Gastrocnemius medialis (tissue), 4 donors: ENCODE measurements around the gene RASL12. TPM values are rescaled to one million over a fixed set of nuclear protein-coding genes. Genes with fewer than 3 reads are reported as not detected.
"Not testable (repeated sequence)": the region's sequence is repeated elsewhere in the genome, so short reads cannot be mapped to it uniquely, and the experiment has no call there.

ENCODE experiments used
- ATAC-seq, 2 donors: fragments of 150-250 bp; one replicate each; pipeline ENCODE4 v1.9.1; 2016
- DNase-seq, 2 donors: peaks; one replicate each; pipeline ENCODE4 v3.0.0-alpha.2; 2019
- H3K27ac ChIP-seq, 4 donors: fragments of 200-600 bp; sonication (generic); 1 replicate in 1 of 4; 2 replicates in 3 of 4; pipeline ENCODE4 v1.5.1; 2016 to 2018; ENCODE audit warnings: mild to moderate bottlenecking in 2 of 4, moderate library complexity in 1 of 4
- H3K27me3 ChIP-seq, 3 donors: fragments of 200-600 bp; sonication (generic) in 2 of 3; 1 replicate in 1 of 3; 2 replicates in 2 of 3; pipeline versions ENCODE4 v1.5.1 to v1.6.0; 2016 to 2019; ENCODE audit warnings: mild to moderate bottlenecking in 1 of 3, moderate library complexity in 1 of 3
- H3K36me3 ChIP-seq, 2 donors: fragments of 200-600 bp; sonication (generic) in 1 of 2; one replicate each; pipeline ENCODE4 v1.5.1; 2017 to 2018
- H3K4me1 ChIP-seq, 2 donors: fragments of 200-600 bp; sonication (generic) in 1 of 2; one replicate each; pipeline ENCODE4 v1.5.1; 2016 to 2017; ENCODE audit warnings: mild to moderate bottlenecking in 2 of 2
- H3K4me3 ChIP-seq, 4 donors: fragments of 200-600 bp; sonication (generic) in 3 of 4; 1 replicate in 1 of 4; 2 replicates in 3 of 4; pipeline ENCODE4 v1.5.1; 2016 to 2019; ENCODE audit warnings: mild to moderate bottlenecking in 2 of 4
- H3K9me3 ChIP-seq, 3 donors: fragments of 200-600 bp; sonication (generic) in 2 of 3; 1 replicate in 1 of 3; 2 replicates in 2 of 3; pipeline ENCODE4 v1.5.1; 2016 to 2019
- POLR2A ChIP-seq, 2 donors: fragments of 450-650 bp; IDR thresholded peaks; one replicate each; pipeline ENCODE4 v1.6.1; 2017; ENCODE audit warnings: antibody characterized with exemption in 2 of 2, mild to moderate bottlenecking in 2 of 2, moderate library complexity in 2 of 2
- in situ Hi-C, 4 donors: fragments of 200-750 bp; cut with MboI; loops; one replicate each; pipeline versions ENCODE4 v1.15.0 to v1.8.0; 2017; ENCODE audit warnings: low sequenced_read_pairs in 4 of 4
- intact Hi-C: fragments of 100-400 bp; cut with DNase I; formaldehyde crosslinking; loops from one replicate; pipeline ENCODE4 v1.15.1; 2023; ENCODE audit warnings: low total_unique reads
- total RNA-seq, 4 donors: library from RNA; depleted of rRNA; stranded (reverse); fragments of >200 nt; gene quantifications; one replicate each; pipeline versions ENCODE4 v1.1.0 to v1.2.3, GENCODE V29; 2016
- TF ChIP-seq, protein P1 (sequence below), 5 experiments: fragments of 450-650 bp in 3 of 5; fragments of 200-600 bp in 2 of 5; sonication (generic) in 2 of 5; IDR thresholded peaks in 4 of 5; conservative IDR thresholded peaks in 1 of 5; 1 replicate in 4 of 5; 2 replicates in 1 of 5; pipeline ENCODE4 v1.5.1; 2016 to 2019; ENCODE audit warnings: antibody characterized with exemption in 5 of 5, mild to moderate bottlenecking in 3 of 5, moderate library complexity in 3 of 5

RASL12 gene
- total RNA-seq, 4 donors from 2014 or later: 2.8 to 8.2 (median 5.4) TPM

DNA sequence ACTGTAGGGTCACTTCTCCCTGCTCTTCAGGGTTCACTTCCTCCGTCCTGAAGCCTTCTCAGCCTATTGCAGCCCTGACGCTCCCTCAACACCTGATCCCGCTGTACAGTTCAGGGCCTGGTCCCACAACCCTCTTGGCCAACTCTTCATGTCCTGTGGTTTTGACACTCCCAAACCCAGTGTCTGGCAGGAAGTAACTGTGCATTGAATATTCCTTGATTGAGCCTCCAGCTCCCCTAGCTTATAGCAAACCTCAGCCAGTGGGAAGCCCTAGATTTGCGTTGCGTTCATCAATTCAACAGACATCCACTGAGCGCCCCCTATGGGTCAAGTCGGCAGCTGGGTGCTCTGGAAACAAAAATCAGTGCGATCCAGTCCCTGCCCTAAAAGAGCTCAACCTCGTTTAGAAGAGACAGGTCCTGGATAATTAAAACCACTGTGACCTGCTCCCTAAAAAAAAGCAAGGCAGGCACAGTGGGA is 33.7 kb upstream of the RASL12 start:
- no peaks in the 10 kb centered on the region for H3K9me3 ChIP-seq
- peaks cover 0 to 3% of the 10 kb centered on the region in 2 donors for H3K4me1 ChIP-seq
- no peaks in the 10 kb centered on the region for H3K27me3 ChIP-seq
- in situ Hi-C loops: no loop called here
- peaks cover 0 to 68% of the 10 kb centered on the region in 2 donors for H3K36me3 ChIP-seq
- no peak for TF ChIP-seq POLR2A (IDR thresholded peaks at IDR 0.05)
- TF ChIP-seq, protein P1, sequence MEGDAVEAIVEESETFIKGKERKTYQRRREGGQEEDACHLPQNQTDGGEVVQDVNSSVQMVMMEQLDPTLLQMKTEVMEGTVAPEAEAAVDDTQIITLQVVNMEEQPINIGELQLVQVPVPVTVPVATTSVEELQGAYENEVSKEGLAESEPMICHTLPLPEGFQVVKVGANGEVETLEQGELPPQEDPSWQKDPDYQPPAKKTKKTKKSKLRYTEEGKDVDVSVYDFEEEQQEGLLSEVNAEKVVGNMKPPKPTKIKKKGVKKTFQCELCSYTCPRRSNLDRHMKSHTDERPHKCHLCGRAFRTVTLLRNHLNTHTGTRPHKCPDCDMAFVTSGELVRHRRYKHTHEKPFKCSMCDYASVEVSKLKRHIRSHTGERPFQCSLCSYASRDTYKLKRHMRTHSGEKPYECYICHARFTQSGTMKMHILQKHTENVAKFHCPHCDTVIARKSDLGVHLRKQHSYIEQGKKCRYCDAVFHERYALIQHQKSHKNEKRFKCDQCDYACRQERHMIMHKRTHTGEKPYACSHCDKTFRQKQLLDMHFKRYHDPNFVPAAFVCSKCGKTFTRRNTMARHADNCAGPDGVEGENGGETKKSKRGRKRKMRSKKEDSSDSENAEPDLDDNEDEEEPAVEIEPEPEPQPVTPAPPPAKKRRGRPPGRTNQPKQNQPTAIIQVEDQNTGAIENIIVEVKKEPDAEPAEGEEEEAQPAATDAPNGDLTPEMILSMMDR (IDR thresholded peaks at IDR 0.05 in 4 of 5, conservative IDR thresholded peaks at IDR 0.05 in 1 of 5): peak; percentile 50 to 76 (median 63)
- H3K27ac ChIP-seq: no peak overlapping the region
- H3K4me3 ChIP-seq: no peak overlapping the region
- DNase-seq (peak in 1 of 2 donors; percentile 42), ATAC-seq (peak in 1 of 2 donors; percentile 69)
- intact Hi-C loops: loop anchor here (1.0 kb wide), 1 partner anchor 47 kb away; no protein-coding TSS in a partner anchor

DNA sequence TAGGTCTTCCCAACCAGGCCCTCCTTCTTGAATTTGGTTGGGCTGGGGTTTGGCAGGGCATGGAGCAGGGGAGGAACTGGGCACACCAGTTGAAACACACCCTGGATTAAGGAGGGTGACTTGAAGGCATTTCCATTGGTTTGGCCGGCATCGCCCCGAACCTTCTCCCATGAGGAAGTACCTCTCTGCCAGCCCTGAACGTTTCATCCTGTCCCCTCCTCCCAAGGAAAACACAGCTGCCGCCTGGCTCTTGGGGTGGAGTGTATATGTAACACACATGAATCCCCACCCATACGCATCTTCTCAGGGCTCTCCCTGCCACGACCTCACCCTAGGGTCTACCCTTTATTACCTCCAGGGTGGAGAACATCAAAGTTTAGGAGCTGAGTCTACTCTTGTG is 32.7 kb upstream of the RASL12 start:
- DNase-seq (no peak), ATAC-seq (no peak)
- TF ChIP-seq, protein P1 (IDR thresholded peaks at IDR 0.05 in 4 of 5, conservative IDR thresholded peaks at IDR 0.05 in 1 of 5): no peak
- TF ChIP-seq POLR2A (IDR thresholded peaks at IDR 0.05): no peak
- Histone ChIP-seq H3K4me3 (no peak overlapping the region), H3K36me3 (peaks cover 0 to 61% of the 10 kb centered on the region in 2 donors), H3K27ac (no peak overlapping the region), H3K9me3 (no peaks in the 10 kb centered on the region), H3K4me1 (peaks cover 0 to 6% of the 10 kb centered on the region in 2 donors), H3K27me3 (no peaks in the 10 kb centered on the region)
- in situ Hi-C loops (no loop called here), intact Hi-C loops (no loop called here)

DNA sequence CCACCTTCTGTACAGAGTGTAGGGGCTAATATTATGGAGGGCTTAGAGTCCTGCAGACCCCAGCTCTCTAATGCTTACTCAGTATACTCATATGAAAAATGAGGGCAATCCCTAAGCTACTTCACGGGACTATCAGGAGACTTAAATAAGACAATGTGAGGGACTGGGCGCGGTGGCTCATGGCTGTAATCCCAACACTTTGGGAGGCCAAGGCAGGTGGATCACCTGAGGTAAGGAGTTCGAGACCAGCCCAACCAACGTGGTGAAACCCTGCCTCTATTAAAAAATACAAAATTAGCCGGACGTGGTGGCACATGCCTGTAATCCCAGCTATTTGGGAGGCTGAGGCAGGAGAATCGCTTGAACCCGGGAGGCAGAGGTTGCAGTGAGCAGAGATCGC is 32.0 kb upstream of the RASL12 start:
- H3K4me3 ChIP-seq, intact Hi-C loops, H3K27ac ChIP-seq, H3K4me1 ChIP-seq, DNase-seq, H3K9me3 ChIP-seq, H3K27me3 ChIP-seq, ATAC-seq: not testable (repeated sequence)
- H3K36me3 ChIP-seq: peaks cover 0 to 55% of the 10 kb centered on the region in 2 donors
- in situ Hi-C loops: loop anchor here in 1 of 4 donors (10.0 kb wide), 1 partner anchor 65 kb away; no protein-coding TSS in a partner anchor

DNA sequence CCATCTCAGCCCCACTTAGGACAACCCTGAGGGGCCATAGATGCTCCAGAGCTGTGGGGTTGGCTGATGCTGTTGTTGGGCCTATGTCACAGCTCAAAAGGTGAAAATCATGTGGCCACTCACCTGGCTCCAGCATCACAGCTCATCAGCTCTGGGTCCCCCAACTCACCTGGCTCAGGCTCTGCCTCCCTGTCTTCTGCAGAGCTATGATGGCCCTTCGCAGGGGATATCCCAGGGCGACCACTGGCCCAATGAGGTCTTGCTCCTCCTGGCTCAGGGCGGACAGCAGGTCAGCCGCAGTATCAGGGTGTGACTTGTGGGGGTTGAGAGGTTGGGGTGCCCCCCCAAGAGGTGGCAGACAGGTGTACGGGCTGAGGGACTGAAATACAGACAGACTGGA is 31.5 kb upstream of the RASL12 start:
- DNase-seq (no peak), ATAC-seq (no peak)
- H3K36me3 ChIP-seq: peaks cover 0 to 51% of the 10 kb centered on the region in 2 donors
- H3K4me3 ChIP-seq: no peak overlapping the region
- no peaks in the 10 kb centered on the region for H3K27me3 ChIP-seq
- H3K9me3 ChIP-seq: no peaks in the 10 kb centered on the region
- intact Hi-C loops (no loop called here), in situ Hi-C loops (loop anchor here in 1 of 4 donors (10.0 kb wide), 1 partner anchor 65 kb away; no protein-coding TSS in a partner anchor)
- TF ChIP-seq, protein P1 (IDR thresholded peaks at IDR 0.05 in 4 of 5, conservative IDR thresholded peaks at IDR 0.05 in 1 of 5): no peak
- TF ChIP-seq POLR2A (IDR thresholded peaks at IDR 0.05): no peak
- peaks cover 0 to 6% of the 10 kb centered on the region in 2 donors for H3K4me1 ChIP-seq
- no peak overlapping the region for H3K27ac ChIP-seq

DNA sequence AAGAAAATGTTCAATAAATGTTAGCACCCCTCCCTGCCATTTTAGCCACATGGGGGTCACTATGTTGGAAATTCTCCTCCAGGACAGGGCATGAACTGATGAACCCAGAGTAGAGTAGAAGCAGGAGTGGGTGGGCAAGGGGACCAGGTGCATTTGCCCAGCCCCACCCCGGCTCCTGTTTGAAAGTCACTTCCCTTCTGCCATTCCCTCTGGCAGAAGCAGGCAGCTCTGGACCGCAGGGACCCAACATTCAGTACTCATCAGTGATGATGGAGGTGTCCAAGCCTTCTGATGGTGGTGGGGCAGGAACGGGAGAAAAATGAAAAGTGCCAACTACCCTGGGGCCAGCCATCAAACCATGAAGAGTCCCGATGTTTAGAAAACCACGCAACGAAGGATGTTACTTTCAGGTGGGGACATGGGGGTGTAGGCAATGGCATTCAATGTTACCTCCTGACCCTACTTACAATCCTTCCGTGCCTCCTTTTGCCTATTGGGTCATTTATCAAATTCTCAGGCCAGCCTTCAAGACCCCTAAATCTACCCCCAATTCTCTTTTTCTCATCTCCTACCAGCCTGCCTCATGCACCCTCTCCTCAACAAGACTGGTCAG is 30.0 kb upstream of the RASL12 start:
- Histone ChIP-seq H3K9me3 (no peaks in the 10 kb centered on the region), H3K4me1 (peaks cover 0 to 6% of the 10 kb centered on the region in 2 donors), H3K36me3 (peaks cover 0 to 37% of the 10 kb centered on the region in 2 donors), H3K27ac (no peak overlapping the region), H3K27me3 (no peaks in the 10 kb centered on the region), H3K4me3 (no peak overlapping the region)
- intact Hi-C loops (no loop called here), in situ Hi-C loops (loop anchor here in 1 of 4 donors (10.0 kb wide), 1 partner anchor 63 kb away; no protein-coding TSS in a partner anchor)
- TF ChIP-seq POLR2A (IDR thresholded peaks at IDR 0.05): no peak
- no peak for ATAC-seq
- no peak for DNase-seq
